ENCODE results near the gene CLEC16A. TPM values are rescaled to one million over a fixed set of nuclear protein-coding genes. Genes with fewer than 3 reads are reported as not detected.

CLEC16A gene
- total and polyA plus RNA-seq, 9 of the 15 experiments (the other 6 are each of a cell fraction or from before 2014, with no cell fraction given) = 1.00 to 22.3 (median 10.0) TPM

DNA sequence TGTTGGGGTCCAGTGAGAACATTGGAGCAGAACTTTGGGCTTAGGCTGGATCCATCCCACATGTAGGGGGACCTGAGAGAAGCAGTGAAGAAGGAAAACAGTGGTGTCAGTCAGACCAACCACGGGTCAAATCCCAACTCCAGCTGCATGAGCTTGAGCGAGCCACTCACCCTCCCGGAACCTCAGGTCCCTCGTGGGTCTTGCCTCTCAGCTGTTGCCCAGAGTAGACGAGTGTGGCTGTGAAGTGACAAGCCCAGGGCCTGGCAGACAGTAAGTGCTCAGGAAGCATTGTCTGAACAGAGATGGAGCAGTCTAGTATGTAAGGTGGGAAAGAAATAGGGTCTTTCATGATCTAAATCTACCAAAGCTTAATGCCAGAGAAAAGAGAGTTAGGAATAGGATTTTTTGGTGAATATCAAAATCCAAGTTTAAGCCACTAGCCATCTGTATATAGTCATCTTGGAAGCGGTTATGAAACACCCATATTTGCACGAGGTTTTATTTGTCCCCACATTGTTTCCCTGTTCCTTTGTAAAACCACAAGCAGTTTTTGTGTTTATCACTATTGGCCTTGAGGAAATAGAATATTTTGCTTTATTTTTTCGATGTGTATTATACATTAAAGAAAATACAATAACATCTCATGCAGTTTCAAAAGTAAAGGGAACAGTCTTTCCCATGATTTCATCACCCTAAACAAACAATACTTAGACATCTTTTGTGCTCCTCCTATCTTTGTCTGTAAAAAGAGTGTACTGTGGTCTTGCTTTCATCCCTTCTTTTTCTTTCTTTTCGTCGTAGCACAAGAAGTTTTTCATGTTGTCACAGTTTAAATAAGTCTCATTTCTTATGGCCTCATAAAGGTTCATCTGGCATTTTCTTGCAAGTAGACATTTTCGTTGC lies 112.0 kb downstream of the CLEC16A start (continued):
- TF ChIP-seq ZNF398 (CRISPR knock-in tag; IDR thresholded peaks at IDR 0.05) (no peak), ESRRA (IDR thresholded peaks at IDR 0.05; ENCODE audit: borderline replicate concordance, low read depth) (no peak), ZNF41 (CRISPR knock-in tag; conservative IDR thresholded peaks at IDR 0.05) (no peak), MXI1 (IDR thresholded peaks at IDR 0.05; ENCODE audit: low read depth, low read length) (no peak), NONO (IDR thresholded peaks at IDR 0.05; ENCODE audit: low read depth in 2 of 2, low read length in 1 of 2) (no peak), SMARCA5 (IDR thresholded peaks at IDR 0.05) (no peak), ZBTB5 (IDR thresholded peaks at IDR 0.05) (no peak), BRD9 (IDR thresholded peaks at IDR 0.05; ENCODE audit: low read depth, partially characterized antibody) (peak; percentile 83), EGR1 (conservative IDR thresholded peaks at IDR 0.05) (no peak), XRCC5 (IDR thresholded peaks at IDR 0.05; ENCODE audit: low read depth, low read length) (no peak), SRSF1 (IDR thresholded peaks at IDR 0.05; ENCODE audit: low read depth, low read length) (no peak), ZNF311 (CRISPR knock-in tag; IDR thresholded peaks at IDR 0.05) (0 out of 2 replicates have a peak, but pooled peaks have one; percentile 17), XRCC4 (IDR thresholded peaks at IDR 0.05; ENCODE audit: extremely low read depth, insufficient read depth, insufficient read length) (no peak), ELF2 (CRISPR knock-in tag; IDR thresholded peaks at IDR 0.05) (no peak), ATF7 (IDR thresholded peaks at IDR 0.05) (peak; percentile 58; the same call in 1 of the 2 replicates), ARID3A (IDR thresholded peaks at IDR 0.05; ENCODE audit: borderline replicate concordance, low read depth, low read length) (no peak), MTA1 (IDR thresholded peaks at IDR 0.05; ENCODE audit: borderline replicate concordance) (no peak), GABPA (tag; conservative IDR thresholded peaks at IDR 0.05; ENCODE audit: low read depth) (peak; percentile 29; the same call in 1 of the 2 replicates)
- TF ChIP-seq, protein P1, sequence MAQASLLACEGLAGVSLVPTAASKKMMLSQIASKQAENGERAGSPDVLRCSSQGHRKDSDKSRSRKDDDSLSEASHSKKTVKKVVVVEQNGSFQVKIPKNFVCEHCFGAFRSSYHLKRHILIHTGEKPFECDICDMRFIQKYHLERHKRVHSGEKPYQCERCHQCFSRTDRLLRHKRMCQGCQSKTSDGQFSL (CRISPR knock-in tag; IDR thresholded peaks at IDR 0.05) = no peak
- TF ChIP-seq, protein P1 (tag; IDR thresholded peaks at IDR 0.05) = 0 out of 4 replicates have a peak, but pooled peaks of 1 of the 2 experiments have one; percentile 45

Measured in K562 (cell line).